Esophagus muscularis mucosa (tissue), 3 donors: Measurements from ENCODE around the gene BICD1.

Experiments
- CTCF ChIP-seq, 3 experiments: fragments of 200-600 bp in 2 of 3; fragments of 450-650 bp in 1 of 3; sonication (generic) in 2 of 3; IDR thresholded peaks; one replicate each; pipeline ENCODE4 v1.5.1; 2017 to 2019; ENCODE audit warnings: antibody characterized with exemption in 3 of 3, mild to moderate bottlenecking in 2 of 3, moderate library complexity in 1 of 3
- EP300 ChIP-seq: sonication (generic); formaldehyde crosslinking; IDR thresholded peaks from one replicate; pipeline ENCODE4 v1.6.1; 2017; ENCODE audit warnings: antibody characterized with exemption

DNA sequence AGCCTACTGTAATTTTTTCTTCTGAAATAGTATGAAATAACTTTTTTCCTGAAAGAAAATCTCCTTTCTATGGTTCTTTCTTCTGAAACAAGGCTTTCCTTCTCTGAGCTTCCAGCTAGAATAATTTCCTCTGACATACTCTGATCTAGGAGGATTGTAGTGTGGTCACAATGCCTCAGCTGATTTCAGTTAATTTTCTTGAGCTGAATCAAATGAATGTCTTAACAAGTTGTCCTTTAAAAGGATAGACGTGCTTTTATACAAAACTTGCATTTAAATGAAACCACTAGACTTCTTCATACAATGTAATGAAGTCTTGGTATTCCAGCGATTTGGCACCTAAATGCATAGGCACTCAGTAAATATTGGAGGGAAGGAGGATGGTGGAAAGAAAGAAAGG is 94.4 kb downstream of the BICD1 start:
- no peak for TF ChIP-seq EP300
- no peak for TF ChIP-seq CTCF (IDR thresholded peaks at IDR 0.05)
